ENCODE data around the gene S100A7.
A peak's percentile ranks its signal among the peaks of the same experiment; 100 is the strongest.
"Not testable (repeated sequence)": the region's sequence is repeated elsewhere in the genome, so short reads cannot be mapped to it uniquely, and the experiment has no call there.

The S100A7 gene

GRCh38 chr1:153474347-153474746 lies 13.9 kb upstream of the S100A7 start:
- H3K27me3 ChIP-seq (ENCODE audit: insufficient read depth, low read length): no peaks in the 10 kb centered on the region
- no peak overlapping the region for H3K27ac ChIP-seq (ENCODE audit: low read length)
- no peaks in the 10 kb centered on the region for H3K36me3 ChIP-seq (ENCODE audit: insufficient read depth, low read depth, low read length)
- no peak overlapping the region for H3K4me3 ChIP-seq (ENCODE audit: low read length)
- no peak overlapping the region for H3K9ac ChIP-seq (ENCODE audit: low read depth, low read length)
- H3K9me3 ChIP-seq (ENCODE audit: insufficient read depth, low read depth, low read length): peaks cover 16% of the 10 kb centered on the region
- peaks cover 6% of the 10 kb centered on the region; the same call in 1 of the 2 replicates for H3K4me1 ChIP-seq (ENCODE audit: insufficient read depth, low read length)

DNA sequence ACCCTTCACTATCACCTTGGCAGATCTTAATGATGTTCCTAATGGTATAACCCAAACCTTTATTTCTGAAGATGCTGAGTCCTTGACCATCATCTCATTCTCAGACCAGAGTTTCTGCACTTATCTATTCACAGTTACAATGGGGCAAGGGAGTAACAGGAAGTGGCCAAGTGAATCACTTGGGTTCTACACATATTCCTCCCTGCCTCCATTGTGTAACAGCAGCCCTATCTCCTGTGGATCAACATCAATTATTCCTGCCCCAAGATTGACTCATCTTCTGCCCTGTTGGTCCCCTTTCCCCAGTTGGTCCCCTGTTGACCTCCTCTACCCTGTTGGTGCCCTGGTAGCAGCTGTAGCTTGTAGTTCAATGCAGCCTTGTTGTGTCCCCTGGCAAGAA lies 10.3 kb upstream of the S100A7 start:
- Histone ChIP-seq H3K4me3 (ENCODE audit: low read length) (no peak overlapping the region), H3K27ac (ENCODE audit: low read length) (no peak overlapping the region), H3K9me3 (ENCODE audit: insufficient read depth, low read depth, low read length) (peaks cover 16% of the 10 kb centered on the region), H3K36me3 (ENCODE audit: insufficient read depth, low read depth, low read length) (no peaks in the 10 kb centered on the region), H3K9ac (ENCODE audit: low read depth, low read length) (no peak overlapping the region), H3K27me3 (ENCODE audit: insufficient read depth, low read length) (no peaks in the 10 kb centered on the region), H3K4me1 (ENCODE audit: insufficient read depth, low read length) (peaks cover 5% of the 10 kb centered on the region; the same call in 1 of the 2 replicates)

DNA sequence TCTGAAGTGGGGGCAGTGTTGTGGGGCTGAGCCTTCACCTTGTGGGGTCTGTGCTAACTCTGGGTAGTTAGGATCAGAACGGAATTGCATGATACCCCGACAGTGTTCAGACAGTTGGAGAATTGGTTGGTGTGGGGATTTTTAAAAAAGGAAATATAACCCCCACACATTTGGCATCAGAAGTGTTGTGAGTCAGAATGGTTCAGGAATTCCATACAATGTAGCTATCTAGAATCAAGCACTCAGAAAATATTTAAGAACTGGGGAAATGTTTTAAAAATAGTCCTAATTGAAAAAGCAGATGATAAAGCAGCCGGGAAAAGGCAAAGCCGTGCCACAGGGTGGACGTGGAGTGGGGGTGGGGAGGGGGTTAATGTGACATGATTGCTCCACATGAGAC lies 6.5 kb upstream of the S100A7 start:
- Histone ChIP-seq H3K4me1 (ENCODE audit: insufficient read depth, low read length) (peaks cover 5% of the 10 kb centered on the region; the same call in 1 of the 2 replicates), H3K36me3 (ENCODE audit: insufficient read depth, low read depth, low read length) (no peaks in the 10 kb centered on the region), H3K27me3 (ENCODE audit: insufficient read depth, low read length) (no peaks in the 10 kb centered on the region), H3K27ac (ENCODE audit: low read length) (no peak overlapping the region), H3K9ac (ENCODE audit: low read depth, low read length) (peak overlapping the region; percentile 30; the same call in 1 of the 2 replicates), H3K9me3 (ENCODE audit: insufficient read depth, low read depth, low read length) (0 out of 2 replicates have a peak, but pooled peaks cover 5% of the 10 kb centered on the region), H3K4me3 (ENCODE audit: low read length) (no peak overlapping the region)

GRCh38 chr1:153465811-153466636 lies 5.6 kb upstream of the S100A7 start:
- Histone ChIP-seq H3K4me3 (ENCODE audit: low read length) (peak overlapping the region; percentile 30; the same call in 1 of the 2 replicates), H3K9ac (ENCODE audit: low read depth, low read length) (peak overlapping the region; percentile 30; the same call in 1 of the 2 replicates), H3K36me3 (ENCODE audit: insufficient read depth, low read depth, low read length) (no peaks in the 10 kb centered on the region)

DNA sequence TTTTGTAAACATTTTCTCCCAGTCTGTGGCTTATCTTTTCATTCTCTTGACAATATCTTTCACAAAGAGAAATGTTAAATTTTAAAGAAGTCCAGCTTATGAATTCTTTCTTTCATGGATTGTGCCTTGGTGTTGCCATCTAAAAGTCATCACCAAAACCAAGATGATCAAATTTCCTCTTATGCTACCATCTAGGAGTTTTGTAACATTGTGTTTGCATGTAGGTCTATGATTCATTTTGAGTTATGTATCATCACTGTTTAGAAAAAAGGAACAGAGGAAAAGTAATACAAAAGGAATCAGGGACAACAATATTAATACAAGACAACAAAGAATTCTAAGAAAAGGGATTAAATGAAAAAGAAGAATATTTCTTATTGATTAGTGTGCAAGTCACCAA lies 2.3 kb upstream of the S100A7 start:
- H3K4me1 ChIP-seq (ENCODE audit: insufficient read depth, low read length); H3K36me3 ChIP-seq (ENCODE audit: insufficient read depth, low read depth, low read length); H3K27ac ChIP-seq (ENCODE audit: low read length); H3K9me3 ChIP-seq (ENCODE audit: insufficient read depth, low read depth, low read length); H3K9ac ChIP-seq (ENCODE audit: low read depth, low read length); H3K27me3 ChIP-seq (ENCODE audit: insufficient read depth, low read length); H3K4me3 ChIP-seq (ENCODE audit: low read length): not testable (repeated sequence)

More at GRCh38 chr1:153465811-153466636, 5.6 kb upstream of the S100A7 start:
- H3K9me3 ChIP-seq (ENCODE audit: insufficient read depth, low read depth, low read length): no peaks in the 10 kb centered on the region
- H3K27me3 ChIP-seq (ENCODE audit: insufficient read depth, low read length): no peaks in the 10 kb centered on the region
- H3K27ac ChIP-seq (ENCODE audit: low read length): no peak overlapping the region
- H3K4me1 ChIP-seq (ENCODE audit: insufficient read depth, low read length): peaks cover 5% of the 10 kb centered on the region; the same call in 1 of the 2 replicates

GRCh38 chr1:153459655-153460054 lies 796 bp downstream of the S100A7 start:
- H3K4me1 ChIP-seq (ENCODE audit: insufficient read depth, low read length): no peaks in the 10 kb centered on the region
- no peak overlapping the region for H3K9ac ChIP-seq (ENCODE audit: low read depth, low read length)
- H3K9me3 ChIP-seq (ENCODE audit: insufficient read depth, low read depth, low read length): no peaks in the 10 kb centered on the region
- H3K4me3 ChIP-seq (ENCODE audit: low read length): no peak overlapping the region
- H3K27me3 ChIP-seq (ENCODE audit: insufficient read depth, low read length): no peaks in the 10 kb centered on the region
- no peaks in the 10 kb centered on the region for H3K36me3 ChIP-seq (ENCODE audit: insufficient read depth, low read depth, low read length)
- no peak overlapping the region for H3K27ac ChIP-seq (ENCODE audit: low read length)

GRCh38 chr1:153456396-153456795 lies 4.1 kb downstream of the S100A7 start:
- no peak overlapping the region for H3K4me3 ChIP-seq (ENCODE audit: low read length)
- H3K9ac ChIP-seq (ENCODE audit: low read depth, low read length): no peak overlapping the region
- no peaks in the 10 kb centered on the region for H3K27me3 ChIP-seq (ENCODE audit: insufficient read depth, low read length)
- H3K27ac ChIP-seq (ENCODE audit: low read length): no peak overlapping the region
- H3K9me3 ChIP-seq (ENCODE audit: insufficient read depth, low read depth, low read length): no peaks in the 10 kb centered on the region
- H3K36me3 ChIP-seq (ENCODE audit: insufficient read depth, low read depth, low read length): no peaks in the 10 kb centered on the region
- no peaks in the 10 kb centered on the region for H3K4me1 ChIP-seq (ENCODE audit: insufficient read depth, low read length)

DNA sequence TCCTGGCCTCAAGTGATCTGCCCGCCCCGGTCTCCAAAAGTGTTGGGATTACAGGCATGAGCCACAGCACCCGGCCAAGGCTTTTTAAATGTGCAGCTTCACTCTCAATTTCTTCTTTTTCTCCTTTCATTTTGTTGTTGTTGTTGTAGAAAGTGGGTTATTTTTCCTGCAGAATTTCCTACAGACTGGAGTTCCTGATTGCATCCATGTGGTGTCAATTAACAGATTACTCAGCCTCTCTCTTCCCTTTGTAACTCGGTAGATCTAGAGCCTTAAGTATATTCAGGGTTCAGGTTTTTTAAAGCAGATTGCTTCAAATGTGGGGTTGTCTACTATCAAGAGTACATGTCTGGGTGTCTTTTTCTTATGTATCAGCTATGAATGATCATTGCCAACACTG lies 11.6 kb downstream of the S100A7 start:
- not testable (repeated sequence) for H3K36me3 ChIP-seq (ENCODE audit: insufficient read depth, low read depth, low read length); H3K9me3 ChIP-seq (ENCODE audit: insufficient read depth, low read depth, low read length); H3K27ac ChIP-seq (ENCODE audit: low read length); H3K4me1 ChIP-seq (ENCODE audit: insufficient read depth, low read length); H3K4me3 ChIP-seq (ENCODE audit: low read length); H3K9ac ChIP-seq (ENCODE audit: low read depth, low read length); H3K27me3 ChIP-seq (ENCODE audit: insufficient read depth, low read length)

GRCh38 chr1:153447498-153448170 lies 12.8 kb downstream of the S100A7 start:
- H3K4me1 ChIP-seq (ENCODE audit: insufficient read depth, low read length): no peaks in the 10 kb centered on the region
- H3K27ac ChIP-seq (ENCODE audit: low read length): no peak overlapping the region
- no peaks in the 10 kb centered on the region; the same call in 1 of the 2 replicates for H3K27me3 ChIP-seq (ENCODE audit: insufficient read depth, low read length)
- no peak overlapping the region for H3K9ac ChIP-seq (ENCODE audit: low read depth, low read length)
- no peaks in the 10 kb centered on the region for H3K9me3 ChIP-seq (ENCODE audit: insufficient read depth, low read depth, low read length)
- H3K4me3 ChIP-seq (ENCODE audit: low read length): no peak overlapping the region
- no peaks in the 10 kb centered on the region for H3K36me3 ChIP-seq (ENCODE audit: insufficient read depth, low read depth, low read length)

DNA sequence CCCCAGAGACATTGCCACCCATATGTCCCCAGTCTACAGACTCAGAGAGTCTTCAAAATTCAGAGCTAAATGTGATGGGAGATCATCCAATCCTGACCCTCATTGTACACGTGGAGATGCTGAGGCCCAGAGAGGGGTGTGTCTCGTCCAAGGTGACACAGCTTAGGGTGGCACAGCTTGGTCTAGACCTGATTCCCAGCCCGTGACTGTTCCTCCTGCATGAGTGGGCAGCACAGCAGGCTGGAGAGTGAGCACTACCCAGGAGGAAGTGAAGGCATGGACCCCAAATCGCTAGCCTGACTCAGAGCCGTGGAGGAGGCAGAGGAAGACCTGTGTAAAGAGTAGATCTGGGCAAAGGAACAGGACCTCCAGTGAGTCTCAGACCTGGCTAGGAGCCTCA lies 16.4 kb downstream of the S100A7 start:
- Histone ChIP-seq H3K9me3 (ENCODE audit: insufficient read depth, low read depth, low read length) (no peaks in the 10 kb centered on the region), H3K4me3 (ENCODE audit: low read length) (no peak overlapping the region), H3K27ac (ENCODE audit: low read length) (no peak overlapping the region), H3K27me3 (ENCODE audit: insufficient read depth, low read length) (no peaks in the 10 kb centered on the region; the same call in 1 of the 2 replicates), H3K4me1 (ENCODE audit: insufficient read depth, low read length) (no peaks in the 10 kb centered on the region), H3K9ac (ENCODE audit: low read depth, low read length) (no peak overlapping the region), H3K36me3 (ENCODE audit: insufficient read depth, low read depth, low read length) (no peaks in the 10 kb centered on the region)

- Histone ChIP-seq H3K27me3 (ENCODE audit: insufficient read depth, low read length) (no peaks in the 10 kb centered on the region; the same call in 1 of the 2 replicates), H3K9me3 (ENCODE audit: insufficient read depth, low read depth, low read length) (no peaks in the 10 kb centered on the region), H3K9ac (ENCODE audit: low read depth, low read length) (no peak overlapping the region), H3K27ac (ENCODE audit: low read length) (no peak overlapping the region), H3K4me1 (ENCODE audit: insufficient read depth, low read length) (no peaks in the 10 kb centered on the region), H3K4me3 (ENCODE audit: low read length) (no peak overlapping the region), H3K36me3 (ENCODE audit: insufficient read depth, low read depth, low read length) (no peaks in the 10 kb centered on the region)
These were observed 17.0 kb downstream of the S100A7 start for GRCh38 chr1:153443486-153443885.
